Muscle of back (tissue), 11 donors: ENCODE measurements around the gene FADD. TPM values are rescaled to one million over a fixed set of nuclear protein-coding genes. Genes with fewer than 3 reads are reported as not detected.
"Not testable (repeated sequence)": the region's sequence is repeated elsewhere in the genome, so short reads cannot be mapped to it uniquely, and the experiment has no call there.

ENCODE experiments used
- DNase-seq, 3 donors: peaks; one replicate each; pipeline versions ENCODE4 v3.0.0 to v3.0.0-alpha.2; 2013
- polyA plus RNA-seq, 10 donors: library from polyadenylated mRNA; unstranded; fragments of 120-200 nt; gene quantifications; one replicate each; pipeline ENCODE4 v1.2.1, GENCODE V29; 2013; ENCODE audit not compliant: insufficient read length in 10 of 10

Gene FADD
- polyA plus RNA-seq, 10 donors = 7.0 to 13.9 (median 9.2) TPM

DNA sequence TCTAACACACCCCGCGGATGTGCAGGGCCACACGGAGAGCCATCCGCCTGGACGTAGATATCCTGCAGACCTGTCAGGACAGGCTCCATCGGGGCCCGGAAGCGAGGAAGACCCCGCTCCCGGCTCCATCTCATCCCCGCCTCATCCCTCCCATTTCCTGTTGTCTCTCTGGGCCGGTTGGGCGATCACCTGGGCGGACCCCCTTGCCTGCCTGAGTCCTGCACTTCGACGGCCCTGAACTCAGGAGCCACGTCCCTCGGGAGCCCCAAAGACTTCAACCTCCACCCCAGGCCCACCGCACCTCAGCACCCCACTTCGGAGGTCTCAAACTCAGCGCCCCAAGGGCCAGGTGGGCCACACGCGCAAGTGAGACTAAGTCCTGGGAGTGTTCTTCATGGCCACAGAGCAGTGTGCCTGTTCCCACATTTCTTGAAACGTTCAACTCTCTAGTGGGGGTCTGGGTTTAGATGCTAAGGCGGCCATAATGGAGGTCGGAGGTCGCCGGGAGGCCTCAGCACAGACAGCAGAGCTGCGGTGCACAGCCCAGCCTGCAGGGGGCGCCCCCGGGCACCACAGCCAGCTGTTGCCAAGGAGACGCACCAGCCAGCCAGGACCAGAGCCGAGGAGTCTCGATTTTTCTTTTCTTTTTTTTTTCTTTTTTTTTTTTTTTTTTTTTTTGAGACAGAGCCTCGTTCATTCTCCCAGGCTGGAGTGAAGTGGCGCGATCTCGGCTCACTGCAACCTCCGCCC is 26.0 kb upstream of the FADD start:
- no peak for DNase-seq

DNA sequence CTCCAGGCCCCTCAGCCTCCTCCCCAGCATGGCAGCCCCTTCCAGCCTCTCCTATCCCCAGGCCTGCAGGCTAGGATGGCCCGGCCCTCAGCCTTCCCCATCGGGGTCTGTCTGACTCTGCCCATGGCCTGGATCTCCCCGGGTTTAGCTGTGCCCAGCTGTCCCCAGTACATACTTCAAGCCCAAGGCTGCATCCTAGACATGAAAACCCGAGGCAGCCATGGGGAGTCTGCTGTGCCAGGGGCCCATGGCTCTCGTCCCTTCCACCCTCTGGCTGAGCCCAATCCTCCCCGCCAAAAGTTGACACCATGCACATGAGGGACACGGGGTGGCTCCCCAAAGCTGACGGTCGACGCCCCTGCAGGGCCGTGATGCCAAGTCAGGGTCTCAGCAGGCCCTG is 22.2 kb upstream of the FADD start:
- DNase-seq = no peak

DNA sequence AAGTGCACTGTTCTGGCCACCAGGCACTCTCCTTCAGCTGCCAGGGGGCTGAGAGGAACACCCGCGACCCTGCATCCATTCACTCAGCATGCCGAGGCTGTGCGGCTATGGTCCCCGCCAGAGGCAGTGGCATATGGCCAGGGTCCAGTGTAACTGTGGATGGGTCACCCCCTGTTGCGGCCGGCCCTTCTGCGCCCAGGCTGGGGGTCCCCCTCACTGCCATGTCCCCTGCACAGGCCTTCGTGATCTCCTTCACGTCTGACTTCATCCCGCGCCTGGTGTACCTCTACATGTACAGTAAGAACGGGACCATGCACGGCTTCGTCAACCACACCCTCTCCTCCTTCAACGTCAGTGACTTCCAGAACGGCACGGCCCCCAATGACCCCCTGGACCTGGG is 20.8 kb upstream of the FADD start:
- no peak for DNase-seq

DNA sequence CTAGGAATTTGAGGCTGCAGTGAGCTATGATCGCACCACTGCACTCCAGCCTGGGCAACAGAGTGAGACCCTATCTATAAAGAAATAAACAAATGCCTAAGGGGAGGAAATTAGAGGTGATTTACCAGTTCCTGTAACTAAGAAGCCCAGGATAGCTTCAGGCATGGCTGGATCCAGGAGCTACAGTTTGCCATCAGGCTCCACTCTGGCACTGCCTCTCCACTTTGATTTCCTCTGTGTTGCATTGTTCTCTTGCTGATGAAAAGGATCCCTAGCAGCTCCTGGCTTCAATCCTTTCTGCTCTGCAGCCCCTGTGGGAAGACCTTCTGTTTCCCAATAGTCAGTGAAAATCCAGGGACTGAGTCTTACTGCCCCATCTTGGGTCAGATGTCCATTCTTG is 20.1 kb upstream of the FADD start:
- DNase-seq = no peak

DNA sequence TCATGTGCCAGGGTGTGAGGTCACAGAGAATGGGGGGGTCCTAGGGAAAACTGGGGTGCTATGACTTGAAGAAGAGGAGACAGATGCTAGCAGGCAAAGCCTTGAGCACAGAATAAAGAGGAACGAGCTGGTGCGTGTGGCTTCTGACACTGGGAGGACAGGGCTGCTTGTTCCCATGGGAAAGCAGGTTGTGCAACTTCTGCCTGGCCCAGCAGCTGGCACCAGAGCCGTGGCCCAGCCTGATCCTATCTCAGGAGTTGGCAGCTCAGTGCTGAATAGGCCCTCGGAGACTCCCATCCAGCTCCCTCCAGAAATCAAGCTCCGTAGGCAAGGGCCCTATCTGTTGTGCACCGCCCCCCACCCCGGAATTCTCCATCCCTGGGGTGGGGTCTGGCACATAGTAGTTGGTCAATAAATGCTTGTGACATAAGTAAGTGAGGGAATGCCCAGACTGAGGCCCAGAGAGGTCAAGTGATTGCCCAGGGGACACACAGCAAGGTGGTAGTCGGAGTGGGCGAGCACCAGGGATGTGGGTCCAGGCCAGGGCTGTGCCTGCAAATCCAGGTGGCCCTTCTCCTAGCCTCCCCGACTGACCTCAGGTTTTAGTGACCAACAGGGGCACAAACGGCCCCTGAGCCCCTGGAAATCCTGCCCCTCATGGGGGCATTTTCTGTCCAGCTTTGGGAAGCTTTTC is 19.5 kb upstream of the FADD start:
- no peak for DNase-seq

DNA sequence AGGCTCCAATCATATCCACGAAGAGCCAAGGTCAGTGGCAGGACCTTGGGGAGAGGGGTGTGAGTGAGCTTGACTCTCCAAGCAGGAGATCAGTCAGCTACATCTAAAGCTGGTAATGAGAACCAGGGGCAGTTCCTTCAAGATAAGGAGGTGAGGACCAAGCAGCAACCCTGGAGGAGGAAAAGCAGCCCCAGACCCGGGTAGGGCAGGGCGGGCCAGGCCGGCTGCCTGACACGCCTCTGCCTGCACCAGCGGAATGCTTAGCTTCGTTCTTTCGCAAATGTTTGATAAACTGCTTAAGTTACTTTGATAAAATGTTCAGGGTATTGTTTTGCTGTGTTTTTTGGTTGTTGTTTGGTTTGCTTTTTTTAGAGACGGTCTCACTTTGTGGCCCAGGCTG is 18.7 kb upstream of the FADD start:
- DNase-seq = no peak

DNA sequence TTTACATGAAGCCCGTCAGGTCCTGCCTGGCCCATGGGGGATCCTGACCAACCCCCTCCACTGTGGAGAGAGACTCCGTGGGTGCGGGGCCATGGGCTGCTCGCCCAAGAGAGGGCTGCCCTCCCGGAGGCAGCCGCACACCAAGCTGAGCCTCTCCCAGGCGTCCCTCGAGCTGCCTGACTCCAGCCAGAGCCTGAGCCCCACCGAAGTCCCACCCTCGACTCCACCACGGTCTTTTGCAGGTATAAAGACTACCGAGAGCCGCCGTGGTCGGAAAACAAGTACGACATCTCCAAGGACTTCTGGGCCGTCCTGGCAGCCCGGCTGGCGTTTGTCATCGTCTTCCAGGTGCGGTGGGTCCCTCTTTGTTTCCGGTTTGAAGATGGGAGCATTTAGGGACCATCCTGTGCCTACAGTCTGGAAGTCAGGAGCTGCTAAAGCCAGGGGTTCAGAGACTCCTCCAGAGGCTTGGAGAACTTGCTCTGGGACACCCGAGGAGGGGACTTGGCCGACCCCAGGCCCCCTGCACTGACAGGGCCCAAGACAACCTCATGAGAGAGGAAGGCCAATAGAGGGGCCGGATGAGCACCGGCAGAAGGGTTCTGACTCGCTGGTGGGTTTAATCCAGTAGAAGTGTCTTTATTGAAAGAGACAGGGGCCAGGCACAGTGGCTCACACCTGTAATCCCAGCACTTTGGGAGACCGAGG is 17.6 kb upstream of the FADD start:
- no peak for DNase-seq

DNA sequence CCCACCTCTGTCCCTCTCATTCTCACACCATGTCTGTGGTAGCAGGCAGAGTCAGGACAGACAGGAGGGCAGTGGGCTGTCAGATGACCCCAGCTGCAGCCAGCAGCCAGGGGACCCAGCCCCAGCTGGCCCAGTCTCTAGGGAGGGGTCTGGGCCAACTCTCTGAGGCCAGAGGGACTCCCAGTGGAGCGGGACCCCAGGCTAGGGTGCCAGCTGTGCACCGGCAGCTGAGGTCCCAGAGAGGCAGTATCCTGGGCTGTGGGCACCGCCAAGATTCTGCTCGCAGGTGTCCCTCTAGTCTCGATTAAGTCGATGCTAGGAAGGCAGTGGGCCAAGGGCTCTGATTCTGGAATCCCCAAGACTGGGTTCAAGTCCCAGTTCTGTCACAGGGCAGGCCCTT is 16.7 kb upstream of the FADD start:
- DNase-seq = no peak

DNA sequence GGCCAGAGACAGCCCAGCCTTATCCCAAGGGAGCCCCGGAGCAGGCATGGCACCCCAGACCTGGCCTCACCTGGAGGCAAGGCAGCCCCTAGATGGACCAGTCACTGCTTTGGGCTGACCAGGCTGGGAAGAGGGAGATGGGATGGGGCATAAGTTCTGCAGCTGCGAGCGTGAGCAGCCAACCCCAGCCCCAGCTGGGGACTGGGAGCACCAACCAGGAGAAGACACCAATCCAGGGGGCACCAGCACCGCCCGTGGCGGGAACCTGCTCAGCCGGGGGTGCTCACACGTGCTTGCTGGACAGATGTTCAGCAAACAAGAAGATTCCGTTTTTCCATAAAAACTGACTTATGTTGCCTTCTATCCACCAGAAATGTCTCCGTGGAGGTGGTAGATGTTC is 16.2 kb upstream of the FADD start:
- no peak for DNase-seq

DNA sequence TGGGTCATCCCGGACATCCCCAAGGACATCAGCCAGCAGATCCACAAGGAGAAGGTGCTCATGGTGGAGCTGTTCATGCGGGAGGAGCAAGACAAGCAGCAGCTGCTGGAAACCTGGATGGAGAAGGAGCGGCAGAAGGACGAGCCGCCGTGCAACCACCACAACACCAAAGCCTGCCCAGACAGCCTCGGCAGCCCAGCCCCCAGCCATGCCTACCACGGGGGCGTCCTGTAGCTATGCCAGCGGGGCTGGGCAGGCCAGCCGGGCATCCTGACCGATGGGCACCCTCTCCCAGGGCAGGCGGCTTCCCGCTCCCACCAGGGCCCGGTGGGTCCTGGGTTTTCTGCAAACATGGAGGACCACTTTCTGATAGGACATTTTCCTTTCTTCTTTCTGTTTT is 15.3 kb upstream of the FADD start:
- no peak for DNase-seq

DNA sequence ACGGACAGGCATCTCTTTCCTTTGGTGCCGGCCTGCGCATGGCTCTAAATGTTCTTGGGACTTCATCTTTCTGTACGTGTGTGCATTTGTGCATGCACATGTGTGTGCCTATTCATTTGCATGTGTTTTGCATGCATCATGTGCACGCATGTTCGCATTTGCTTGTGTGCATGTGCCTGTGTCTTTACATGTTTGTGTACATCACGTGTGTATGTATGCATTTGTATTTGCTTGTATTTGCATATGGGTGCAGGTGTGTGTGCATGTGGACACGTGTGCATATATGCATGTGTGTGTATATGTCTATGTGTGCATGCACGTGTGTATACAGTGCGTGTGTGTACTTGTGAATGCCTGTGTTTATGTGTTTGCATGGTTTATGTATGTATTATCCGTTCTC is 13.5 kb upstream of the FADD start:
- DNase-seq = no peak

DNA sequence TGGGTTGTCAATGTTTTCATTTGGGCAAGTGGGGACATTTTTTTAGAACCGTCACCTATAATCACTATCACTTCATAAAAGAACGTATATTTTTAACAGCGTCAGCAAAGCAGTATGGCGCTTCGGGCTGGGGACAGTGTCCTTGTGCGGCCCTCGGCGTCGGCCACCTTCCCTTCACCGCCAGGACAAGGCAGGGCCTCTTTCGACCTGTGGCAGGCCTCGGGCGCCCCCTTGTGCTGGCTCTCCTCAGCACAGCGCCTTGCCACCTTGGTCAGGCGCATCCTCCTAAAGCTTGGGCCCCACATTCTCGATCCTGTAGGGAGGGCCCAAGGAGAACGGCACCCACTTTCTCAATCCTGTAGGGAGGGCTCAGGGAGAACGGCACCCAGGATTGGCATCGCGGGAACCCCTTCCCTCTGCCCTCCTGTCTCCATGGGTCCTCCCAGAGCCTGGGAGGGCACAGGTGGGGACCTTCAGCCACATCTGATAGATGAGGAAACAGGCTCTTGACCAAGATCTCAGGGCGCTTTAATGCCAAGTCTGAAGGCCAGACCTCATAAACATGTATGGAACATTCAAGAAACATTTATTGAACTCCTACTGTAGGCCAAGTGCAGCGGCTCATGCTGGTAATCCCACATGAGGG is 11.5 kb upstream of the FADD start:
- DNase-seq = peak; percentile 28 to 78 (median 54)

DNA sequence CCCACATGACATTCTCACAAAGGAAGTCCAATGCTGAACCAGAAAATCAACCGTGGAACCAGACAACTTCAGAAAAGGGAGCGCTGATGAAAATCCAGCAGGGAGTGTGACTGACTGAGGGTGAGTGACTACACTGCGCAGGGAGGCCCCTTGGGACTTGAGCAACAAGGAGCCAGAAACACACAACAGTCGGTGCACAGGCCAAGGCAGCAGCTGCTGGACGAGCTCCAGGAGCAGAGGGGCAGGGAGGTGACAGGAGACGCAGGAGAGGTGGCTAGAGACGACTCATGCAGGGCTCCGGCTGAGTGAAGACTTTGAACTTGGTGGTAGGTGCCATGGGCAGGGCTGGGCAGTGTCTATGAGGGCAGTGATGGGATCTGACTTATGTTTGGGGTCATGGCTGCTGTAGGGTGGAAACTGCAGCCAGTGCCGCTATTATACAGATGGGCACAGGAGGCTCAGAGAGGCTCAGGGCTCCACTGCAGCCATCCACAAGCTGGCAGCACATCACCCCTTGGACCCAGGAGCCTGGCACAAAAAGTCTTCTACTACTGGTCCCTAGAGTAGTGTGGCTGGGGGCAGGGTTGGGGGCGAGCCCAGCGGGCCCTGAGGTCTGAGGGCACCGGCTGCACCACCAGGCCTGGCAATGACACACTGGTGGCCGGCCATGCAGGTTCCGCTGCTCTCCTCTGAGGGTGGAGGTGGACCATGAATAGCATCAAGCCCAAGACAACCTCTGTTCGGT is 10.3 kb upstream of the FADD start:
- no peak for DNase-seq

DNA sequence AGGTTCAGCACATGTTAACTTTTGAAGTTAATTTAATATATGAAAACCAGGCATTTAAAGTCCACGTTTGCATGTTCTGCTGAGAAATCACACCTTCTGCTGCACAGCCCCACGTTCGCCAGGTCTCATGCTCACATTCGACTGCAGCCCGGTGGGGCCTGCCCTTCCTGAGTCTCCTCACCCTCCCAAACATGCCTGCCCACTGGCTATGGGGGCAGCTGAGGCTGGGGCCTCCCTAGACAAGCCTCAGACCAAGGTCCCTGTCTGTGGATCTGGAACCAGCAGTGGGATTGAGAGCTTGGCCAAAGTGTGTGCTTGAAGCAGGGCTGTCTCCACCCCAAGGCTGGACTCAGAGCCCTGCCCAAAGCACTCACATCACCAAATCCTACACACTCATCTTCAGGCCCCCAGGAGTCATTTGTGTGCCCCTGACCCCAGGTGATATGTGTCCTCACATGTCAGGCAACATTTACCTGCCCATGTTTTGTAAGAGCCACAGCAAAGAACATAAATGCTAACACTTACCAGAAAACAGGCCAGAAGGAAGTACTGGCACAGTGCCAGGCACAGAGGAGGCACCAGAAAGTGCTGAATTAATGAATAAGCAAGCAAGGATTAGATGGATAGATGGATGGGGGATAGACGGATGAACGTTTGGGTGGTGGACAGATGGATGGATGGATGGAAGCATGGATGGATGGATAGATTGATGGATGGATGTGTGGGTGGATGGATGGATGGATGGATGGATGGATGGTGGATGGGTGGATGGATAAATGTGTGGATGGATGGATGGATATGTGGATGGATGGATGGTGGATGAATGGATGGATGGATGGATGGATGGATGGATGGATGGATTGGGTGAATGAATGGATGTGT is 9.4 kb upstream of the FADD start:
- DNase-seq = no peak

DNA sequence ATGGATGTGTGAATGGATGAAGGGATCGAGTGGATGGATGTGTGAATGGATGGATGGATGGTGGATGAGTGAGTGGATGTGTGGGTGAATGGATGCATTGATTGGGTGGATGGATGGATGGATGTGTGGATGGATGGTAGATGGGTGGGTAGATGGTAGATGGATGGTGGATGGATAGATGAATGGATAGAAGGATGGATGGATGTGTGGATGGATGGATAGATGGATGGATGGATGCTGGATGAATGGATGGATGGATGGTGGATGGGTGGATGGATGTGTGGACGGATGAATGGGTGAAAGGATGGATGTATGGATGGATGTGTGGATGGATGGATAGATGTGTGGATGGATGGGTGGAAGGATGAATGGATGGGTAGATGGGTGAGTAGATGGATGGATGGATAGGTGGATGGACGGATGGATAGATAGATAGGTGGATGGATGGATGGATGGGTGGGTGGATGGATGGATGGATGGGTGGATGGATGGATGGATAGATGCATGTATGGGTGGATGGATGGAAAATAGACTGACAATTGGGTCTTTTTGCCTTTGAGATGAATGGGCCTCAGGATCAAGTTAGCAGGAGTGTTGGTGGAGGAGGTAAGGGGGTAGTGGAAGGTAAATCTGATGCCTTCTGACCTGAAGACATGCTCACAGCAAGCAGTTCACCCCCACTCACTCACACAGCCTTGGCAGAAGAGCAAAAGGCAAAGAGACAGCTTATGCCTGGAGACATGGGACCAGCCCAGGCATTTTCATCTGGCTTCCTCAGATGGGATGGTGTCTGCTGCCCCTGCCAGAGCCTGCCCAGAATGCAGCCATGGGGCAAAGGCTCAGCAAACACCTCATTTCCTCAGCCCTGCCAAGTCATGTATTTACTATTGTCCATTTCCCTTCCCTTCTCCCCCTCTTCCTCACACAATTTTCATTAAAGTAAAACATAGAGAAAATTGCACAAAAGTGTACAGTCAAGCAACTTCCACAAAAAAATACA is 8.0 kb upstream of the FADD start:
- DNase-seq = no peak

DNA sequence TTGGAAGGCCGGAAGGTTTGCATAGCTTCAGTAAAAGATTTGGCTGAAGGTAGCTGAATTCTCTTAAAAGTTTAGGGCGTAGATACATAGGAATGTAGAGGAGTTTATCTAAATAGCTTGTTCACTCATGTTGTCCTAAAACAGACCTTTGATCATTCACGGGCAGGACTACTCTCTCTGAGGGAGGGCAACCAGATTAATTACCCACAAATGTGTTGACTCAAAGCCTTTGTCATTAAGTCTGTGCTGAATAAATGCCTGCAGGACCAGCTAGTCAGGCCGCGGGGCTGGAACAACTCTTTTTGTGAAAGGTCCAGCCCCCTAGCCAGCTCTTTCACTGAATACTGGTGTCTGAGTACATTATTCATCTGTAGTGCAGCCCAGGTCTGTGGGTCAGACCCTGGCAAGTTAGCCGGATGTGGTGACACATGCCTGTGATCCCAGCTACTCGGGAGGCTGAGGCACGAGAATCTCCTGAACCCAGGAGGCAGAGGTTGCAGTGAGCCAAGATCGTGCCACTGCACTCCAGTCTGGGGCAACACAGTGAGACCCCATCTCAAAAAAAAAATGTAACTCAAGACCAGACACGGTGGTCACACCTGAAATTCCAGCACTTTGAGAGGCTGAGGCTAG is 2.8 kb upstream of the FADD start:
- DNase-seq = no peak

DNA sequence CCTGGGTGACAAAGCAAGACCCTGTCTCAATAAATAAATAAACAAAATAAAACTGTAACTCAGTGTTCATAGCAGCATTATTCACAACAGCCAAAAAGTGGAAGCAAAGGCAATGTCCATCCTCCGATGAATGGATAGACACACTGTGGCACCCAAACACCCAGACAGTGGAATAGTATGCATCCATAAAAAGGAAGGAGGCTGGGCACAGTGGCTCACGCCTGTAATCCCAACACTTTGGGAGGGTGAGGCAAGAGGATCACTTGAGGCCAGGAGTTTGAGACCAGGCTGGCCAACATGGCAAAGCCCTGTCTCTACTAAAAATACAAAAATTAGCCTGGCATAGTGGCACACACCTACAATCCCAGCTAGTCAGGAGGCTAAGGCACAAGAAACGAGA is 2.0 kb upstream of the FADD start:
- DNase-seq = not testable (repeated sequence)

DNA sequence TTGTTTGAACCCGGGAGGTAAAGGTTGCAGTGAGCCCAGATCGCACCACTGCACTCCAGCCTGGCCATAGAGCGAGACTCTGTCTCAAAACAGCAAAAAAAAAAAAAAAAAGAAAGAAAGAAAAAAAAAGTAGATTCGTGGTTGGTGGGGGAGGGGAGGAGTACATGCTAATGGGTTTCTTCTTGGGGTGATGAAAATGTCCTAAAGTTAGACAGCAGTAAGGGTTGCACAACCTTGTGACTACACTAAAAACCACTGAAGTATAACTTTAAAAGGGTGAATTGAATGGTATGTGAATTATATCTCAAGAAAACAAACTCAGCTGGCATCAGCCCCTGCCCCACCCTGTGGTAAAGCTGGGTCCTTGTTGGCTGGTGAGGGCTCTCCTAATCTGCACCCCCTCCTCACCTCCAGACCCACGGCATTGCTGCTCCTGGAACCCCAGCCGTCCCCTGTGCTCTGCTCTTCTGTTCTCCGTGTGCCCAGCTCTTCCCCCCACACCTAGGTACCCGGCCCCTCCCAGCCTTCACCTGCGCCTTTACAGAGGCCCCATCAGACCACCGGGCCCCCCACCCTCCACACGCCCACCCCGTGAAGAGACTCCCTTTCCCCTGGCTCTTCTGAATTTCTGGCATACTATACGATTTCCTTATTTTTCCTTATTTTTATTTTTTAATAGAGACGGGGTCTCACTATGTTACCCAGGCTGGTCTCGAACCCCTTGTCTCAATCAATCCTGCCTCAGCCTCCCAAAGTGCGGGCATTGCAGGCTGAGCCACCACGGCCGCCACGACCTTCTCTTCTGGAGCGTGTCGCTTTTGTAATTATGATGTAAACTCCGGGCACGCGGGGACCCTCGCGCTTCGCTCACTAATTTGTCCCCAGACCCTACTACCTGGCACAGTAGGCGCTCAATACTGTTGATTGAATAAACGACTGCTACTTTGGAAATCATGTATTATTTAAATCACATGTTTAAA is 924 bp upstream of the FADD start:
- no peak for DNase-seq
